ENCODE data around the gene SH2B2.

DNA sequence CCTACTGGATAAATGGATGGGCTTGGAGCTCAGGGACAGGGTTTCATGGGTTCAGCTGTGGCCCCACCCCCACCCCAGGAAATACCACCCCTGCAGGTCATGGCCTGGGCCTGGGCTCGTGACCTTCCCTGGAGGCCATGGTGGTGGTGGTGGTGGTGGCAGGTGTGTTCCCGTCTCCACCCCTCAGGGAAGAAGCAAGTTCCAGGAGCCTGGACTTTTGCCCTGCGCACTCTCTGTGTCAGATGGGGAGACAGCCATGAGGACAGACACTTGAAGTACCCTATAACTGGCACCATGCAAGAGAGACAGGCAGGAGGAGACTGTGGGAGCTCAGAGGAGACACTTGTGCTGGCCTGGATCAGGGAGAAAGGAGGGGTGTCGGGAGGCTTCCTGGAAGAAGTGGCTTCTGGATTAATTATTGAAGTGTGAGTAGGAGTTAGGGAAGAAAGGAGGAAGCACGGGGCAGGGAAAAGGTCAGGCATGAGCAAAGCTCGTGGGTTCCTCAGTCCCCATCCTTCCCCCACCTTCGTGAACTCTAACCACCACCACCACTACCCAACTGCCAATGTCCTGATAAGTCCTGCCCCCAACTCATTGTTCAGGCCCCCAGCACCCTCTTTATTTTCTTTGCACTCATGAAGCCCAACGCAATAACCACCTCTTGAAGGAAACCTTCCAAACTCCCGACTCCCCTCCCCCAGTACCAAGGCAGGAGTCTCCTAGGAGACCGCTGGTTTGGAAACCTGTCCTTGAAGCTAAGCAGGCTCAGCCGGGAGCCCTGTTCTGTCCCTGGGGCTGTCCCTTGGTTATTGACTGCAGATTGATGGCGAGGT is 8.9 kb downstream of the SH2B2 start:
- TF ChIP-seq, protein P1, sequence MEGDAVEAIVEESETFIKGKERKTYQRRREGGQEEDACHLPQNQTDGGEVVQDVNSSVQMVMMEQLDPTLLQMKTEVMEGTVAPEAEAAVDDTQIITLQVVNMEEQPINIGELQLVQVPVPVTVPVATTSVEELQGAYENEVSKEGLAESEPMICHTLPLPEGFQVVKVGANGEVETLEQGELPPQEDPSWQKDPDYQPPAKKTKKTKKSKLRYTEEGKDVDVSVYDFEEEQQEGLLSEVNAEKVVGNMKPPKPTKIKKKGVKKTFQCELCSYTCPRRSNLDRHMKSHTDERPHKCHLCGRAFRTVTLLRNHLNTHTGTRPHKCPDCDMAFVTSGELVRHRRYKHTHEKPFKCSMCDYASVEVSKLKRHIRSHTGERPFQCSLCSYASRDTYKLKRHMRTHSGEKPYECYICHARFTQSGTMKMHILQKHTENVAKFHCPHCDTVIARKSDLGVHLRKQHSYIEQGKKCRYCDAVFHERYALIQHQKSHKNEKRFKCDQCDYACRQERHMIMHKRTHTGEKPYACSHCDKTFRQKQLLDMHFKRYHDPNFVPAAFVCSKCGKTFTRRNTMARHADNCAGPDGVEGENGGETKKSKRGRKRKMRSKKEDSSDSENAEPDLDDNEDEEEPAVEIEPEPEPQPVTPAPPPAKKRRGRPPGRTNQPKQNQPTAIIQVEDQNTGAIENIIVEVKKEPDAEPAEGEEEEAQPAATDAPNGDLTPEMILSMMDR (IDR thresholded peaks at IDR 0.05; ENCODE audit: extremely low read depth in 1 of 2, insufficient read depth in 1 of 2, low read depth in 1 of 2, low read length in 2 of 2) = no peak
- no peak for TF ChIP-seq POLR2A (IDR thresholded peaks at IDR 0.05; ENCODE audit: low read depth, low read length)

Measured in endothelial cell of umbilical vein (primary cell).